ENCODE results near the gene IL31.

Gene IL31

DNA sequence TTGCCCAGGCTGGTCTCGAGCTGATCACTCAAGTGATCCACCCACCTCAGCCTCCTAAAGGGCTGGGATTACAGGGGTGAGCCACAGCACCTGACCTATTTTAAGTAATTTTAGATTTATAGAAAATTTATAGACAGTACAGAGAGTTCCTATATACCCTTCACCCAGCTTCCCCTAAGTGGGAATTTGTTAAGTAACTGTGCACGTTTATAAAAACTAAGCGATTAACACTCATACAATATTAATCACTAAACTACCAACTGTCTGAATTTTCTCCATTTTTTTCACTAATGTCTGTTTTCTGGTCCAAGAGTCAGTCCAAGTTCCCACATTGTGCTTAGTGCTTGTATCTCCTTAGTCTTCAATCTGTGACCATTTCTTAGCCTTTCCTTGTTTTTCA is 5.5 kb downstream of the IL31 start:
- TF ChIP-seq FOXP2 (optimal IDR thresholded peaks at IDR 0.05; ENCODE audit: borderline replicate concordance, extremely low read depth, extremely low read length, insufficient read depth), result no peak
- TF ChIP-seq TAF1 (IDR thresholded peaks at IDR 0.05; ENCODE audit: borderline replicate concordance, insufficient read depth, low read length), result no peak

DNA sequence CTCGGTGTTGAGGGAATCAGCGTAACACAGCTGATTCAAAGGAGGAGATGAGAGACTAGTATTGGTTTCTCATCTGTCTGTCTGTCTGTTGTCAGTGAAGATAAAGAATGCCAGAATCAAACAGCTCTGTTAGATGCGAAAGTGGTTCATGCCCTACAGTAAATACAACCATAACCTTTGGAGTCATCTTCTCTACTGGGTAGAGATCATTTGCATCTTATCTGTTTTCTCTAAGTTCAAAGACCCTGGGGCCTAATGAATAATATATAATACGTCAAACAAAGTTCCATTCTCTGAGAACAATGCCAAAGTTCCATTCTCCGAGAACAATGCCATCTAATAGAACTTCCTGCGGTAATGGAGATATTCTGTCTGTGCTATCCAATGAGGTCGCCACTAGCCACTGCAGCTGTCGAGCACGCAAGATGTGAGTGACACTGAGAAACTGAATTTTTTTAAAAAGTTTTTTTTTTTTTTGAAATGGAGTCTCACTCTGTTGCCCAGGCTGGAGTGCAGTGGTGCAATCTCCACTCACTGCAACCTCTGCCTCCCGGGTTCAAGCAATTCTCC is 6.6 kb downstream of the IL31 start:
- TF ChIP-seq FOXP2 (optimal IDR thresholded peaks at IDR 0.05; ENCODE audit: borderline replicate concordance, extremely low read depth, extremely low read length, insufficient read depth) (no peak), TAF1 (IDR thresholded peaks at IDR 0.05; ENCODE audit: borderline replicate concordance, insufficient read depth, low read length) (no peak), SIN3A (IDR thresholded peaks at IDR 0.05; ENCODE audit: borderline replicate concordance, insufficient read depth, low read length) (no peak), POLR2AphosphoS5 (IDR thresholded peaks at IDR 0.05; ENCODE audit: low read depth, low read length) (no peak)
- TF ChIP-seq, protein P1, sequence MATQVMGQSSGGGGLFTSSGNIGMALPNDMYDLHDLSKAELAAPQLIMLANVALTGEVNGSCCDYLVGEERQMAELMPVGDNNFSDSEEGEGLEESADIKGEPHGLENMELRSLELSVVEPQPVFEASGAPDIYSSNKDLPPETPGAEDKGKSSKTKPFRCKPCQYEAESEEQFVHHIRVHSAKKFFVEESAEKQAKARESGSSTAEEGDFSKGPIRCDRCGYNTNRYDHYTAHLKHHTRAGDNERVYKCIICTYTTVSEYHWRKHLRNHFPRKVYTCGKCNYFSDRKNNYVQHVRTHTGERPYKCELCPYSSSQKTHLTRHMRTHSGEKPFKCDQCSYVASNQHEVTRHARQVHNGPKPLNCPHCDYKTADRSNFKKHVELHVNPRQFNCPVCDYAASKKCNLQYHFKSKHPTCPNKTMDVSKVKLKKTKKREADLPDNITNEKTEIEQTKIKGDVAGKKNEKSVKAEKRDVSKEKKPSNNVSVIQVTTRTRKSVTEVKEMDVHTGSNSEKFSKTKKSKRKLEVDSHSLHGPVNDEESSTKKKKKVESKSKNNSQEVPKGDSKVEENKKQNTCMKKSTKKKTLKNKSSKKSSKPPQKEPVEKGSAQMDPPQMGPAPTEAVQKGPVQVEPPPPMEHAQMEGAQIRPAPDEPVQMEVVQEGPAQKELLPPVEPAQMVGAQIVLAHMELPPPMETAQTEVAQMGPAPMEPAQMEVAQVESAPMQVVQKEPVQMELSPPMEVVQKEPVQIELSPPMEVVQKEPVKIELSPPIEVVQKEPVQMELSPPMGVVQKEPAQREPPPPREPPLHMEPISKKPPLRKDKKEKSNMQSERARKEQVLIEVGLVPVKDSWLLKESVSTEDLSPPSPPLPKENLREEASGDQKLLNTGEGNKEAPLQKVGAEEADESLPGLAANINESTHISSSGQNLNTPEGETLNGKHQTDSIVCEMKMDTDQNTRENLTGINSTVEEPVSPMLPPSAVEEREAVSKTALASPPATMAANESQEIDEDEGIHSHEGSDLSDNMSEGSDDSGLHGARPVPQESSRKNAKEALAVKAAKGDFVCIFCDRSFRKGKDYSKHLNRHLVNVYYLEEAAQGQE (IDR thresholded peaks at IDR 0.05; ENCODE audit: insufficient read depth in 1 of 2, low read depth in 2 of 2, low read length in 2 of 2), result no peak

DNA sequence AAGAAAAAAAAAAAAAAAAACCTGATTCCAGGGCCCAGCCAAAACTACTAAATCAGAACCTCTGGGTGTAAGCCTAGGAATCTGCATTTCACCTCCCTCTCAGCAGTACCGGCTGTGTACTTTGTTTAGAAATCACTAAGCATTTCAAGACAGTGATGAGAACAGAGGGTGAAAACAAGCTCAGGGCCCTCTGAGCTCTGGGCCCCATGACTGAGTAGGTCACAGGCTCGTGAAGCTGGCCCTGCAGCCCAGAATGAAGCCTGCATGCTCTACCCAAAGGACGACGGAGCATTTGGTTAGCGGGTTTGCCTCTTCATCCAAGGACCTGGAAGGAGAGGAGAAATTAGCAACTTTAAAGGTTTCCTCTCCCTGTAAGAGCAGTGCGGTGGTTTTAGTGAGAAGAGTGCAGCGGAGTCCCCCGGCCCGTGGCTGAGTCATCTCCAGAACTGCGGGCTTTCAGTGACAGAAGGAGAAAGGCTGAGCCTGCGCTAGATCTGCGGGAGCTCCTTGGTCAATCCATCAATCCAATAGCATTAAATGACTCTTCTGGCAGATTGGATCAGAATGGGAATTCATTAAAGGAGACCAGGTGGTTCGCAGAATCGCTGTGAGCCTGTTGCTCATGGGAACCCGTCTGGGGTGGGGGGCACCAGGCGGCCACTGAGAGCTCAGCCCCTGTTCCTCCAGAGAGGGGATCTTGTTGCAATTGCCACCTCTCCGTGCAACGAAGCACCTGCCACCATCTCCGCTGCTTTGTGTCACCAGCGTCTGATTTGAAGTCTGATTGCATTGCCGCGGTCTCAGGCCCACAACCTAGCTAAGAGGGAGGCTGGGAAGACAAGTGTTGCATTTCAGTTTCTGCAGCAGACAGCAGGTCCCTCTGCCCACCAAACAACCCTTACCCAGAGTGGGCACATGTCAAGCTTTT is 7.3 kb downstream of the IL31 start:
- TF ChIP-seq, protein P1 (IDR thresholded peaks at IDR 0.05; ENCODE audit: insufficient read depth in 1 of 2, low read depth in 2 of 2, low read length in 2 of 2), result no peak
- no peak for TF ChIP-seq POLR2AphosphoS5 (IDR thresholded peaks at IDR 0.05; ENCODE audit: low read depth, low read length)

DNA sequence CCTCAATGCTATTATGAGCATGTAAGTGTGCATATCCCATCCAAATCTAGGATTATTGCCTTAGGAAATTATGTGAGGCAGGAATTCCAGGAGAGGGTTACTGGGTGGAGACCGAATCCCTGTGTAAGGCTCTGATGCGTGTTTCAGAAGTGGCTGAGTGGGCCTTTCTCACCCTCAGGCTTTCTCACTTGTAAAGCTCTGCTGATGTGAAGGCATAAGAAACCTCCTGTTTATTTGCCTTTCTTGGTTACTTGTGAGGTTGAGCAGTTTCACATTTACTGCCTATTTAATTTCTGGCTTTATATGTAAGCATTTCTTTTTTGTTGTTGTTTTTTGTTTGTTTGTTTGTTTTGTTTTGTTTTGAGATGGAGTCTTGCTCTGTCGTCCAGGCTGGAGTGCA is 11.0 kb downstream of the IL31 start:
- no peak for TF ChIP-seq TAF1 (IDR thresholded peaks at IDR 0.05; ENCODE audit: borderline replicate concordance, insufficient read depth, low read length)
- TF ChIP-seq FOXP2 (optimal IDR thresholded peaks at IDR 0.05; ENCODE audit: borderline replicate concordance, extremely low read depth, extremely low read length, insufficient read depth), result no peak

DNA sequence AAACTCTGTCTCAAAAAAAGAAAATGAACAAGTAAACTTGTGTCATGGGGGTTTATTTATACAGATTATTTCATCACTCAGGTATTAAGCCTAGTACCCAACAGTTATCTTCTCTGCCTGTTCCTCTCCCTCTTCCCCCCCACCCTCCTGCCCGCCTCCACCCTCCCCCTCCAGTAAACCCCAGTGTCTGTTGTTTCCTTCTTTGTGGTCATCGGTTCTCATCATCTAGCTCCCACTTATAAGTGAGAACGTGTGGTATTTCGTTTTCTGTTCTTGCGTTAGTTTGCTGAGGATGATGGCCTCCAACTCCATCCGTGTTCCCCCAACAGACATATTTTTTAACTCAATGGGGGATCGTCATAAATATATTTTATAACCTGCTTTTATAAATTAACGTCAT is 12.3 kb downstream of the IL31 start:
- TF ChIP-seq TAF1 (IDR thresholded peaks at IDR 0.05; ENCODE audit: borderline replicate concordance, insufficient read depth, low read length), result no peak
- no peak for TF ChIP-seq SIN3A (IDR thresholded peaks at IDR 0.05; ENCODE audit: borderline replicate concordance, insufficient read depth, low read length)
- no peak for TF ChIP-seq FOXP2 (optimal IDR thresholded peaks at IDR 0.05; ENCODE audit: borderline replicate concordance, extremely low read depth, extremely low read length, insufficient read depth)
- no peak for TF ChIP-seq POLR2AphosphoS5 (IDR thresholded peaks at IDR 0.05; ENCODE audit: low read depth, low read length)
- TF ChIP-seq, protein P1 (IDR thresholded peaks at IDR 0.05; ENCODE audit: insufficient read depth in 1 of 2, low read depth in 2 of 2, low read length in 2 of 2), result no peak

DNA sequence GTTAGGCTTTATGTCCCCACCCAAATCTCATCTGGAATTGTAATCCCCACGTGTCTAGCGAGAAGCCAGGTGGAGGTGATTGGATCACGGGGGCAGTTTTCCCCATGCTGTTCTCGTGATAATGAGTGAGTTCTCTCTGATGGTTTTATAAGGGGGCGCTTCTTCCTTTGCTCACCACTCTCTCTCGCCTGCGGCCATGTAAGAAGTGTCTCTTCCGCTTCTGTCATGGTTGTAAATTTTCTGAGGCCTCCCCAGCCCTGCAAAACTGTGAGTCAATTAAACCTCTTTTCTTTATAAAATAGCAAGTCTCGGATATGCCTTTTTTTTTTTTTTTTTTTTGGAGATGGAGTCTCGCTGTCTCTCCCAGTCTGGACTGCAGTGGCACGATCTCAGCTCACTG is 13.3 kb downstream of the IL31 start:
- TF ChIP-seq POLR2AphosphoS5 (IDR thresholded peaks at IDR 0.05; ENCODE audit: low read depth, low read length) (no peak), SIN3A (IDR thresholded peaks at IDR 0.05; ENCODE audit: borderline replicate concordance, insufficient read depth, low read length) (no peak), FOXP2 (optimal IDR thresholded peaks at IDR 0.05; ENCODE audit: borderline replicate concordance, extremely low read depth, extremely low read length, insufficient read depth) (no peak), TAF1 (IDR thresholded peaks at IDR 0.05; ENCODE audit: borderline replicate concordance, insufficient read depth, low read length) (no peak)
- TF ChIP-seq, protein P1 (IDR thresholded peaks at IDR 0.05; ENCODE audit: insufficient read depth in 1 of 2, low read depth in 2 of 2, low read length in 2 of 2), result no peak

All from PFSK-1 (cell line).